ENCODE data around the gene KCNN2.

KCNN2 gene

DNA sequence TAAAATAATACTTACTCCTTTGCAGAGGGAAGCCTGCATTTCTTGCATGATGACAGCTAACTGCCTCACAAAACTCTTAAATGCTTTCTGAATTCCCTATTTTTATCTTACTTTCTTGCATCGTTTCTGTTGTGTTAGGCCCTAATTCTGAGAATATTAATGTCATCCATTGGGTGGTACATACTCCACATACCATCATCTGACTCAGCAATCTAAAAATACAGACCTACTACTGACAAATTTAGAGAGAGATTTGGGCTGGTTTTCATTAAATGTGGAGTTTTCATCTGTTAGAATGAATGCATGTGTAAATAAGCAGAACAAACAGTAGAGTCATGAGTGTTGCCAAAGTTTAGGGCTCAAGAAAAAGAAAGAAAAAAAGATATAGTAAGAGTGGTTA is 26.5 kb upstream of the KCNN2 start:
- no peak for TF ChIP-seq JUND (IDR thresholded peaks at IDR 0.05; ENCODE audit: low read depth)
- in situ Hi-C loops (cut with HindIII; ENCODE audit: low pct_unique_long_range_greater_than_20kb, low sequenced_read_pairs), result no loop called here
- no peak for DNase-seq (ENCODE audit: low read depth in 1 of 2, low spot score in 1 of 2)

DNA sequence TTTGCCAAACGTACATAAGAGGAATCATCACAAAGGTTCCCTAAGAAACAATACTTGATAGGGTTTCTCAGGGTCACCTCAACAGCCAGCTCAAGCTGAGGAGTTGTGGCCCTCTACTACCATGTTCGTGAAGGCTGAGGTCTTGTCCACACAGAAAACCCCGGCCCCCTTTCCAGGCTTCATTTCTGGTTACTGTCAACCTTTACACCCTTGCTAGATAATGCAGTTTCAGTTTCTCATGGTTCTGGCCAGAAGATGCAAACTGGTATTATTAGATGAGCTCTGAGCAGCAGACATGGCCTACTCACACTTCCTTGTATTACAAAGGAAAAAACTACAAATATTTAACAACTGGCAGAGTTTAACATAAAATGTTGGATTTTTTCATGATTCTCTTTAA is 22.8 kb upstream of the KCNN2 start:
- no peak for TF ChIP-seq JUND (IDR thresholded peaks at IDR 0.05; ENCODE audit: low read depth)

DNA sequence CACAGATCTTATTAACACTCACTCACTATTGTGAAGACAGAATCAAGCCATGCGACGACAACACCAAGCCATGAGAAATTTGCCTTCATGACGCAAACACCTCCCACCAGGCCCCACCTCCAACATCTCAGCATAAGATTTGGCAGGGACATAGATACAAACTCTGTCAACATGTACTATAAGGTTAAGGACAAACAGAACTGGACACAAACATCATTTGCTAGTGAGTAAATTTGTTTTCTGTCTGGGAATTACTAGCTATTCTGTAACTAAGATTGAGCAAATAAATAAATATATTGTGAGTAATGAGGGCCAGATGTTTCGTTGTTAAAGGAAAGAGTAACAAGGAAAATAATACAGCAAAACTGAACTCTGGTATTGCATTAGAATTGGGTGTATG is 15.7 kb upstream of the KCNN2 start:
- DNase-seq (ENCODE audit: low read depth in 1 of 2, low spot score in 1 of 2), result no peak
- in situ Hi-C loops (cut with HindIII; ENCODE audit: low pct_unique_long_range_greater_than_20kb, low sequenced_read_pairs), result no loop called here
- TF ChIP-seq JUND (IDR thresholded peaks at IDR 0.05; ENCODE audit: low read depth), result no peak

More for the DNA sequence above, 22.8 kb upstream of the KCNN2 start:
- in situ Hi-C loops (cut with HindIII; ENCODE audit: low pct_unique_long_range_greater_than_20kb, low sequenced_read_pairs), result no loop called here
- DNase-seq (ENCODE audit: low read depth in 1 of 2, low spot score in 1 of 2), result no peak

DNA sequence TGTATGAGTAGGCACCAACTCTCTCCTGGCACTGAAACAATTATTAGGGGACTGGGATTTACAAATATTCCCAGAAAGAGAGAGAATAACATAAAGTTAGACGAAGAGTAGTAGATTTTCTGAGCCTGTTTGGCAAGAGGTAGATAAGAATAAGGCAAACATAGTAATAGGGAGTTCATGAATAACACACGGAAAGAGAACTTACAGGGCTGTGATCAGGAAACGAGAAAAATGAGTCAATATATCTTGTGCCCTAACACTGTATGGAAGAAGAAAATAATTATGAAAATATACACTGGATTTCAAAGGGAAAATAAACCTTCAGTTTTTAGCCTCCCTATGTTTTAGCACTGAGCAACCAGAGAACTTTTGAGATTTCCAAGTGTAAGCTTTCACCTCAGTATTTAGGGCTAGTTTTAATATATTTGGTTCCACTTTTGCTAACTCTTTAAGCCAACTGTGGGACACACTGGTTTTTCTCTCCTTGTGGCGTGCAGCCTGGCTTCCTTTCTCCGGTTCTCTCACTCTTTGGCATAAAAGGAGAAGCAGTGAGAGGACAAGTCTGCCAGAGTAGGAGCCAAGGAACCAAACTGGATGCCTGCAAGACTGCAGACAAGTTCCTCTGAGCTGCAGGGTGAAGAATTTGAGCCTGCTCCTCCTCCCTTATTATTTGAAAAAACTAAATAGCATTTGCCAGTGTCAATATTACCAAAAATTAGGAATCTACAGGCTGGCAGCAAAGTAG is 6.6 kb upstream of the KCNN2 start:
- no peak for DNase-seq (ENCODE audit: low read depth in 1 of 2, low spot score in 1 of 2)
- TF ChIP-seq JUND (IDR thresholded peaks at IDR 0.05; ENCODE audit: low read depth), result no peak
- in situ Hi-C loops (cut with HindIII; ENCODE audit: low pct_unique_long_range_greater_than_20kb, low sequenced_read_pairs), result no loop called here

DNA sequence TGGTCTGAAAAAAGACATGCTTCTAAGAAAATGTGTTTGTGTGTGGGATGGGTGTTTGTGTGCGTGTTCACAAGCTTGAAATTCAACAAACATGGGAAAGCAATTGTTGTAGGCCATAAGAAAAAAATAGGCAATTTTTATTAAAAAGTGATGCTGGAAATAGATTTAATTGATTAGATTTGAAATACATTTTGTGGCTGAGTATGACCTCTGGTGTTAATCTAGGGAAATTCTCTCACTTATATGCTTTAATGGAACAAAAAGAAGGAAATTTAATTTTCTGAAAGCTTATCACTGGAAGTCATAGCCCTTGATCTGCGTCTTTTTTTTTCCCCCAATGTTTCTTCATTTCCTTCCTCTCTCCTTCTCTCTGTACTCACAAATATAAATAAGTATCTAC is 3.5 kb upstream of the KCNN2 start:
- DNase-seq (ENCODE audit: low read depth in 1 of 2, low spot score in 1 of 2), result no peak
- TF ChIP-seq JUND (IDR thresholded peaks at IDR 0.05; ENCODE audit: low read depth), result no peak
- in situ Hi-C loops (cut with HindIII; ENCODE audit: low pct_unique_long_range_greater_than_20kb, low sequenced_read_pairs), result no loop called here

DNA sequence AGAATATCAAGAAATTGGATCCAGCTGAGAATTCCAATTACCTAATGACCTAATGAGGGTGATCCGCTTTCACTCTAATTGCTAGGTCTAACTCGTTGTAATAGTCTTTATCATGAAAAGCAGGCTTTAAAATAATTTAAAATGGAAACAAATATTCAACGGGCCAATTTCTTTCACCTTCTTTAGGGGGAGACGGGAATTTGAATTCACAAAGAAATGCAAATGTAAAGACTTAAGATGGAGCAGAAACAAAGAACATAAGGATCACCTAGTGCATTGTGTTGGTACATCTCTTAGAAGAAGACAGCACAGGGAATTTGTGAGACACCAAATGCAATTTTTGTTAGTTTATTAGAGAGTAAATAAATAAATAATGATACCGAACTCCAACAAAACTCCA is 1.5 kb upstream of the KCNN2 start:
- no peak for TF ChIP-seq JUND (IDR thresholded peaks at IDR 0.05; ENCODE audit: low read depth)
- in situ Hi-C loops (cut with HindIII; ENCODE audit: low pct_unique_long_range_greater_than_20kb, low sequenced_read_pairs), result no loop called here
- DNase-seq (ENCODE audit: low read depth in 1 of 2, low spot score in 1 of 2), result no peak

DNA sequence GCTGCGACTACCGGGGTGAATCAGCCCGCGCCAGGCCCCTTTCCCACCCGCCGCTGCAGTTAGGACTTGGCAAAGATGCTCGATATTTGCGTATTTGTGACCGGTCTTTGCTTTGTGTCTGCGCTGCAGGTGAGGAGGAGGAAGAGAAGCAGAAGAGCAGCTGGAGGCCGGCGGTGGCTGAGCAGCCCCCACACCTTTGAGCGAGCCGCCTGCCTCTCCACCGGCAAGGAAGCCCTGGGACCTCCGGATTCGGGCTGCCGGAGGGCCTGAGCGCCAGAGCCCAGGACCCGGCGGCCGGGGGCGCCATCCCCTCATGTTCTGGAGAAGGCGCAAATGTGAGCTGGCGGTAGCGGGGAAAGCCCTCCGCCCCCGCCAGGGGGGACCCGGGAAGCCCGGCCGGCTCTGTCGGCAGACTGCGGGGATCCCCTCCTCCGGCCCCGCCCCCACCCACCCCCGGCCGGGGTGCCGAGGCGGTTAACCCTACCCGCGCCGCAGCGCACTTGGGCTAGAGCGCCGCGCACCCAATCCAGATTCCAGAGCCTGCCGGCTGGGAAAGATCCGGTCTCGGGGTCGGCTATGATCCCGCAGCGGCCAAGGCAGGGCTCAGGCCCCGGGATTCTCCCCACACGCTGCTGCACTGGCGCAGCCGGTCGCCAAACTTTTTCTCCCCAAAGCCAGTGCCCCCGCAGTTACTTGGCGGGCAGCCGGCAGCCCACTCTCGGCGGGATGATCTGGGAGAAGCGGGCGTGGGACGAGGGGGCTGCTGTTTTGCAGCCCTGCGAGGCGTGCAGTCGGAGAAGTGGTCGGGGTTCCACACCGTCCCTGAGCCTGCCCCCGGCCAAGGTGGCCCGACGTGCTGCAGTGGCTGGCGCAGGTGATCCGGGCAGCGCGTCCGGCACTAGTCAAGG is 800 bp upstream of the KCNN2 start:
- DNase-seq (ENCODE audit: low read depth in 1 of 2, low spot score in 1 of 2), result no peak
- no peak for TF ChIP-seq JUND (IDR thresholded peaks at IDR 0.05; ENCODE audit: low read depth)
- in situ Hi-C loops (cut with HindIII; ENCODE audit: low pct_unique_long_range_greater_than_20kb, low sequenced_read_pairs), result no loop called here

DNA sequence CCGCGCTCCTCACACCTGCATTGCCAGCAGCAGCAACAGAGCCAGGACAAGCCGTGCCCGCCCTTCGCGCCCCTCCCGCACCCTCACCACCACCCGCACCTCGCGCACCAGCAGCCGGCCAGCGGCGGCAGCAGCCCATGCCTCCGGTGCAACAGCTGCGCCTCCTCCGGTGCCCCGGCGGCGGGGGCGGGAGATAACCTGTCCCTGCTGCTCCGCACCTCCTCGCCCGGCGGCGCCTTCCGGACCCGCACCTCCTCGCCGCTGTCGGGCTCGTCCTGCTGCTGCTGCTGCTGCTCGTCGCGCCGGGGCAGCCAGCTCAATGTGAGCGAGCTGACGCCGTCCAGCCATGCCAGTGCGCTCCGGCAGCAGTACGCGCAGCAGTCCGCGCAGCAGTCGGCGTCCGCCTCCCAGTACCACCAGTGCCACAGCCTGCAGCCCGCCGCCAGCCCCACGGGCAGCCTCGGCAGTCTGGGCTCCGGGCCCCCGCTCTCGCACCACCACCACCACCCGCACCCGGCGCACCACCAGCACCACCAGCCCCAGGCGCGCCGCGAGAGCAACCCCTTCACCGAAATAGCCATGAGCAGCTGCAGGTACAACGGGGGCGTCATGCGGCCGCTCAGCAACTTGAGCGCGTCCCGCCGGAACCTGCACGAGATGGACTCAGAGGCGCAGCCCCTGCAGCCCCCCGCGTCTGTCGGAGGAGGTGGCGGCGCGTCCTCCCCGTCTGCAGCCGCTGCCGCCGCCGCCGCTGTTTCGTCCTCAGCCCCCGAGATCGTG is 517 bp downstream of the KCNN2 start:
- in situ Hi-C loops (cut with HindIII; ENCODE audit: low pct_unique_long_range_greater_than_20kb, low sequenced_read_pairs), result no loop called here
- no peak for DNase-seq (ENCODE audit: low read depth in 1 of 2, low spot score in 1 of 2)
- no peak for TF ChIP-seq JUND (IDR thresholded peaks at IDR 0.05; ENCODE audit: low read depth)

DNA sequence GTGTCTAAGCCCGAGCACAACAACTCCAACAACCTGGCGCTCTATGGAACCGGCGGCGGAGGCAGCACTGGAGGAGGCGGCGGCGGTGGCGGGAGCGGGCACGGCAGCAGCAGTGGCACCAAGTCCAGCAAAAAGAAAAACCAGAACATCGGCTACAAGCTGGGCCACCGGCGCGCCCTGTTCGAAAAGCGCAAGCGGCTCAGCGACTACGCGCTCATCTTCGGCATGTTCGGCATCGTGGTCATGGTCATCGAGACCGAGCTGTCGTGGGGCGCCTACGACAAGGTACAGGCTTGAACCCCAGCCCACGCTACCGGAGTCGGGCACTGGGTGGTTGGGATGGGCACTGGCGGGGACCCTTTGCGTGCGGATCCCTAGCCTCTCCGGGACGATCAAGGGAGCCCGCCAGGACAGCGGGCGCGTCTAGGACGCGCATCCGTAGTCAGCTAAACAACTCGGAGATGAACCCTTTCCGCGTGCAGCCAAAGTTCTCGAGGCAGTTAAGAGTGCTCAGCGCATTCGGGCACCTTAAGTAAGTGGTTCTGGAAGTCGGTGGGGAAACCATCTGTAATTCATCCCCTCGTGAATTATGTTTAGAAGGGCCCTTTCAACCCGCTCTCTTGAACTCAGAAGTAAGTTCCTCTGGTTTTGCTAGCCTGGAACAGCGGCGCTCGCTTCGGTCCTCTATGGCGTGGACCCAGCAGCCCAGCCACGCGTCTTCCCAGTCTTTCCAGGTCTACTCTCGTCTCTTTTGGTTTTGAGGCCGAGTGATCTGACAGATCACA is 1.3 kb downstream of the KCNN2 start:
- in situ Hi-C loops (cut with HindIII; ENCODE audit: low pct_unique_long_range_greater_than_20kb, low sequenced_read_pairs), result no loop called here
- no peak for TF ChIP-seq JUND (IDR thresholded peaks at IDR 0.05; ENCODE audit: low read depth)
- no peak for DNase-seq (ENCODE audit: low read depth in 1 of 2, low spot score in 1 of 2)

DNA sequence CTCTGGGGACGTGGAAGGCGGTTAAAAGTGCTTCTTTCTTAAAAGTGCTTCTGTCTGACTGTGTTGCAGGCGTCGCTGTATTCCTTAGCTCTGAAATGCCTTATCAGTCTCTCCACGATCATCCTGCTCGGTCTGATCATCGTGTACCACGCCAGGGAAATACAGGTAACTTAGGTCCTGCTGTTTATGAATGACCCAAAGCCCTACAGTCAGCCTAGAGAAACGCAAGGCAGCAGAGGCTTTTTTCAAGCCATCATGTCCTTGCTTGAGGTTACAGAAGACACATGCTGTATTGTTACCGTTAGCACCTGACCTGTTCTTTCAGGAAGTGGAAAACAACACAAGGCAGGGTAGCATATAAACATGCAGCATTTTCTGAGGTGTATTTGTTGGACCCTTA is 2.0 kb downstream of the KCNN2 start:
- no peak for DNase-seq (ENCODE audit: low read depth in 1 of 2, low spot score in 1 of 2)
- in situ Hi-C loops (cut with HindIII; ENCODE audit: low pct_unique_long_range_greater_than_20kb, low sequenced_read_pairs), result no loop called here
- TF ChIP-seq JUND (IDR thresholded peaks at IDR 0.05; ENCODE audit: low read depth), result no peak

DNA sequence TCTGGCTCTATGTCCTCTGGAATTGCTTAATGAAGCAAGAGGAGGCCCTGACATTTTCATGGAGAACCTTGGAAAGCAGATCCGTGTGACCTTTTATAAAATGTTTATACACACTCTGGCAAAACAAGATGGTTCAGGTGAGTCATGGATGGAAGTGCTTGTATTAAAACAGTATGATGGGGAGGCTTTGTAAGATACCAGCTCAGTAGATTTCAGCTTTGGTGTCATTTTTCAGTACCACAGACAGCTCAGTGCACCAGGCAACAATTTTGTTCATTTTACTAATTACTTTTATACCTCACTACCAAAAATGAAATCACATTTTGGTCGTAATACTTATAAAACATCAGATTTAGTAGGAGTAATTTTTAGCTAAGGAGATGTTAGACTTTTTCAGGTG is 5.2 kb downstream of the KCNN2 start:
- TF ChIP-seq JUND (IDR thresholded peaks at IDR 0.05; ENCODE audit: low read depth), result no peak
- peak; percentile 28 to 45 for DNase-seq (ENCODE audit: low read depth in 1 of 2, low spot score in 1 of 2)
- in situ Hi-C loops (cut with HindIII; ENCODE audit: low pct_unique_long_range_greater_than_20kb, low sequenced_read_pairs), result no loop called here

Measured in T47D (cell line).